ENCODE data around the gene APOBEC3H.
"Not testable (repeated sequence)": the region's sequence is repeated elsewhere in the genome, so short reads cannot be mapped to it uniquely, and the experiment has no call there.

APOBEC3H gene

GRCh38 chr22:39077026-39077840 is 19.8 kb upstream of the APOBEC3H start, which contains the start of gene APOBEC3G:
Gene APOBEC3G, plus strand, starts transcription at chr22:39077275. Its CDS starts 87 bp downstream, at chr22:39077362.
- not testable (repeated sequence) for H3K9me3 Mint-ChIP-seq, H3K27me3 Mint-ChIP-seq
- peaks cover 71% of the 10 kb centered on the region for H3K4me1 Mint-ChIP-seq
- ATAC-seq (peak; percentile 98), DNase-seq (peak; percentile 63)
- H3K36me3 Mint-ChIP-seq (ENCODE audit: low read depth) = peaks cover 35% of the 10 kb centered on the region
- peak within 1 kb of the TSS; percentile 93 for H3K27ac Mint-ChIP-seq
- H3K4me3 Mint-ChIP-seq = peak within 1 kb of the TSS; percentile 94

- Mint-ChIP-seq H3K4me3 (peak overlapping the region; percentile 94), H3K36me3 (ENCODE audit: low read depth) (peaks cover 37% of the 10 kb centered on the region), H3K4me1 (peaks cover 72% of the 10 kb centered on the region), H3K27ac (peak overlapping the region; percentile 93)
- H3K9me3 Mint-ChIP-seq, DNase-seq, H3K27me3 Mint-ChIP-seq, ATAC-seq: not testable (repeated sequence)
Measured at GRCh38 chr22:39077912-39078311, 19.1 kb upstream of the APOBEC3H start.

DNA sequence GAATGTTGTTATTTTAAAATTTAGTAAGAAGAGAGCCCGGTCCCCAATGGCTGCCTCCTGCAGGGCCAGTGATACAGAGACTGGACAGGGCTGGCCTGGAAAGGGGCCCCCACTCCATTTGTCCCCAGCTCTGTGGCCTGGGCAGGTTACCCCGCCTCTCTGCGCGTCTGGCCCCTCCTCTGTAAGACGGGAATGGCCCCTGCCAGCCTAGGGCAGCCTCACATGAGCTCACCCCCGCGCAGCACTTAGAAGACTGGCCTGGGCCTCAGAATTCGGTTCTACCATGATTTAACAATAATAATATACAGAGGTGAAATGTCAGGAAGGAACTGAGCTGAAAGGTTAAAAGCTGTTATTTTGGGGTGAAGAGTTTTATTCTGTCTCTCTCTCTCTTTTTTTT is 18.7 kb upstream of the APOBEC3H start:
- H3K27ac Mint-ChIP-seq = peak overlapping the region; percentile 93
- DNase-seq (no peak), ATAC-seq (no peak)
- H3K4me3 Mint-ChIP-seq = peak overlapping the region; percentile 94
- H3K36me3 Mint-ChIP-seq (ENCODE audit: low read depth) = peaks cover 37% of the 10 kb centered on the region
- no peaks in the 10 kb centered on the region for H3K9me3 Mint-ChIP-seq
- H3K4me1 Mint-ChIP-seq = peaks cover 76% of the 10 kb centered on the region
- no peaks in the 10 kb centered on the region for H3K27me3 Mint-ChIP-seq

DNA sequence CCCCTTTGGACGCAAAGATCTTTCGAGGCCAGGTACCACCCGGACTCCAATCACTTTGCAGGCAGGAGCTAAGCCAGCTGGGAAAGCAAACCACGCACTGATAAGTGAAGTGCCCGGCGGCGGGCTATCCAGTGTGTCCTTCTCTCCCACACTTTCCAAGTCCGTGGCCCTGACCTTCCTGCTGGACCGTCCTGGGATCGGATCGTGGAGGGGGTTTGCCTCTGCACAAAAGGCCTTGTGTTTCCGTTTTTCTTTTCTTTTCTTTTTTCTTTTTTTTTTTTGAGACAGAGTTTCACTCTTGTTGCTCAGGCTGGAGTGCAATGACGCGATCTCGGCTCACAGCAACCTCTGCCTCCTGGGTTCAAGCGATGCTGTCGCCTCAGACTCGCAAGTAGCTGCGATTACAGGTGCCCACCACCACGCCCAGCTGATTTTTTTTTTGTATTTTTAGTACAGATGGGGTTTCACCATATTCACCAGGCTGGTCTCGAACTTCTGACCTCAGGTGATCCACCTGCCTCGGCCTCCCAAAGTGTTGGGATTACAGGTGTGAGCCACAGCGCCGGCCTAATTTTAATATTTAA is 17.9 kb upstream of the APOBEC3H start:
- H3K9me3 Mint-ChIP-seq = not testable (repeated sequence)
- peaks cover 39% of the 10 kb centered on the region for H3K36me3 Mint-ChIP-seq (ENCODE audit: low read depth)

DNA sequence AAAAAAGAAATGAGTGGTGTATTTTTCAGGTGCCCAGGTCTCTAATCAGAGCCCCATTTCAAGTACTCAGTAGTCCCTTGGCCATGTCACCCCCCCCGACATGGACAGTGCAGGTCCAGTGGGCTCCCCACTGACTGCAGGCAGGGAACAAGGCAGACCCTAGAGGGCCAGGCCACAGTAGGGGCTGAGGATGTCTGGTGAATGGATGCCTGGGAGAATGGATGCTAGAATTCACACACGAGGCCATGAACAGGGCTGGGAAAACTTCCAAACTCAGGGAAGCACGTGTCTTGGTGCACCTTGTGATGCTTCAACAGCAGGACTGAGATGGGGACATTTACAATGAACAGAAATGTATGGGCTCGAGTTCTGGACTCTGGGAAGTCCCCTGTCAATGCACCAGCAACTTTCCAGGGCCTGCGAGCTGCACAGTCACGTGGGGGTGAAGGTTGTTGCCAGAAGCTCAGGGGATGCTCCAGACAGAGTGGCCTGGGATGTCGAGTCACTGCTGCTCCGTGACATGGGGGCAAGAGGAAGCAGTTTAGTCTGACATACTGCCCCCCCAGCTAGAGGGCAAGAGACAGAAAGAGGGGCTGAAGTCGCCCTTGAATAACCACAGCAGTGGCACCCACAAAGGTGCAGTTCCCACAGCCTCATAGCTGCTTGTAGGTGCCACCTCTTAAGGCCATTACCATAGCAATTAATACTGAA is 16.8 kb upstream of the APOBEC3H start:
- no peaks in the 10 kb centered on the region for H3K9me3 Mint-ChIP-seq
- DNase-seq (no peak), ATAC-seq (no peak)
- no peaks in the 10 kb centered on the region for H3K27me3 Mint-ChIP-seq
- peak overlapping the region; percentile 62 for H3K4me3 Mint-ChIP-seq
- H3K27ac Mint-ChIP-seq = peak overlapping the region; percentile 72
- H3K4me1 Mint-ChIP-seq = peaks cover 71% of the 10 kb centered on the region
- H3K36me3 Mint-ChIP-seq (ENCODE audit: low read depth) = peaks cover 39% of the 10 kb centered on the region

More for the DNA sequence above, 17.9 kb upstream of the APOBEC3H start:
- H3K4me3 Mint-ChIP-seq = peak overlapping the region; percentile 94
- not testable (repeated sequence) for H3K27me3 Mint-ChIP-seq, ATAC-seq, DNase-seq
- H3K27ac Mint-ChIP-seq = peak overlapping the region; percentile 93
- peaks cover 74% of the 10 kb centered on the region for H3K4me1 Mint-ChIP-seq

DNA sequence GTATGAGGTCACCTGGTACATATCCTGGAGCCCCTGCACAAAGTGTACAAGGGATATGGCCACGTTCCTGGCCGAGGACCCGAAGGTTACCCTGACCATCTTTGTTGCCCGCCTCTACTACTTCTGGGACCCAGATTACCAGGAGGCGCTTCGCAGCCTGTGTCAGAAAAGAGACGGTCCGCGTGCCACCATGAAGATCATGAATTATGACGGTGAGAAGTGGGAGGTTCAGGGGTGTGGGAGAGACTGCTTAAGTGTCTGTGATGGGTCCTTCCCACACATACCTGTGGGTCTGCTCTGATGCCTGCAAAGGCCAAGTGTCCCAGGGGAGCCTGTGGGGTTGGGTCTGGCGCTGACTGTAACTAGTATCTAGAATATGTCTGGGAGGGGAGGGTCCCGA is 16.0 kb upstream of the APOBEC3H start:
- ATAC-seq = no peak
- no peaks in the 10 kb centered on the region for H3K9me3 Mint-ChIP-seq
- no peak for DNase-seq
- peaks cover 72% of the 10 kb centered on the region for H3K4me1 Mint-ChIP-seq
- H3K27me3 Mint-ChIP-seq = no peaks in the 10 kb centered on the region
- peak overlapping the region; percentile 76 for H3K27ac Mint-ChIP-seq
- H3K36me3 Mint-ChIP-seq (ENCODE audit: low read depth) = peaks cover 41% of the 10 kb centered on the region
- peak overlapping the region; percentile 62 for H3K4me3 Mint-ChIP-seq

DNA sequence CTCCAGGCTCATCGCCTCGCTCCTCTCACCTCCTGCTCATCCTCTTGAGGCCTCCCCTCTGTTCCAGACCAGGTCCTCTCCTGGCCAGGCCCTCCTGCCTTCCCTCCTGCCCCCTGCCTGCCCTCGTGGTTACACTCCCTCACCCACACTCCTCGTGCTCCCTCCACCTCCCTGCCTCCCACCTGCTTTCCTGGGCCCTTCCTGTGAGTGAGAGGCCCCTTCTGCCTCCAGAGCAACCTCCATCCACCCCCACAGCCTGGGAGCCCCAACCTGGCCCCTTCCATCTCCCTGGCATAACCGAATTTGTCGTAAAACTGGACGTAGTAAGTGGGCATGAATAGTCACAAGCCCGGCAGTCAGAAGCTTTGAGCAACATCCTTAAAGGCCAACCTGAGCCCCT is 15.4 kb upstream of the APOBEC3H start:
- Mint-ChIP-seq H3K27ac (no peak overlapping the region), H3K4me3 (peak overlapping the region; percentile 62), H3K4me1 (peaks cover 73% of the 10 kb centered on the region), H3K36me3 (ENCODE audit: low read depth) (peaks cover 44% of the 10 kb centered on the region), H3K27me3 (no peaks in the 10 kb centered on the region), H3K9me3 (no peaks in the 10 kb centered on the region)
- ATAC-seq = no peak
- no peak for DNase-seq

DNA sequence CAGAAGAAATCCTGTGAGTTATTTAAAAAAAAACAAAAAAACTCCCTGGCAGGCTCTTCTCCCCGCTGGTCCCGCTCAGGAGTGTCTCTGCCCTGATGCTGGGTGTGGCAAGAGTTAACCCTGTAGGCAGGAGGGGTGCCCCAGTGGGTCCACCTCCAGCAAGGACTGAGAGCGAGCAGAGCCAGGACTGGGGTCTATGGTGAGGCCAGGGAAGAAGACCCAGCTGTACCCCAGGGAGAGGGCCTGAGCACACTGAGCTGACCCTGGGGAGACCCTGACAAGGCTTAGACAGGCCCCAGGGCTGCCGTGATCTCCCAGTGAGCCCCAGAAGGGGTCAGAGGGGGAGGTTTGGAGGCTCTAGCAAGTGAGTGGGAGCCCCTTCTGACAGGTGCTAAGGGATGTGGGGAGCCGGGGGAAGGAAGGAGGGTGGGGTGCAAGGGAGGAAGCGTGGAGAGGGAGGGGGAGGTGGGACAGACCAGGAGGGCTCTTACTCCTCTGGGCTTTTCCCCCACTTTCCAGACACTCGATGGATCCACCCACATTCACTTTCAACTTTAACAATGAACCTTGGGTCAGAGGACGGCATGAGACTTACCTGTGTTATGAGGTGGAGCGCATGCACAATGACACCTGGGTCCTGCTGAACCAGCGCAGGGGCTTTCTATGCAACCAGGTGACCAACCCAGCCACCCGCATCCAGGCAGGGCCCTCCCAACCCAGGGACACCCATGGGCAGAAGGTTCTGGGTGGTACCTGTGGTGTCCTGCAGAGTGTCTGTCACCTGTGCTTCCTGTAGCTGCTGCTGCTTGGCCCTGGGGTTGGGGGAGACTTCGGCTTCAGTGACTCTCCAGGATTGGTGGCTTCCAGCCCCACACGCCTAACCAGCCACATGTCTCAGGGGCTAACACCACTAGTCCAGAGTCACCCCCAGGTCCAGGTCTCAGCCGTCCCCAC is 13.6 kb upstream of the APOBEC3H start:
- H3K36me3 Mint-ChIP-seq (ENCODE audit: low read depth) = peaks cover 35% of the 10 kb centered on the region
- no peak for ATAC-seq
- DNase-seq = no peak
- H3K4me3 Mint-ChIP-seq = no peak overlapping the region
- peaks cover 78% of the 10 kb centered on the region for H3K4me1 Mint-ChIP-seq
- peak overlapping the region; percentile 42 for H3K27ac Mint-ChIP-seq
- H3K27me3 Mint-ChIP-seq = no peaks in the 10 kb centered on the region
- no peaks in the 10 kb centered on the region for H3K9me3 Mint-ChIP-seq

GRCh38 chr22:39084666-39085065 is 12.4 kb upstream of the APOBEC3H start:
- Mint-ChIP-seq H3K4me3 (no peak overlapping the region), H3K4me1 (peaks cover 83% of the 10 kb centered on the region), H3K36me3 (ENCODE audit: low read depth) (peaks cover 31% of the 10 kb centered on the region), H3K9me3 (no peaks in the 10 kb centered on the region), H3K27ac (no peak overlapping the region), H3K27me3 (no peaks in the 10 kb centered on the region)
- no peak for ATAC-seq
- no peak for DNase-seq

DNA sequence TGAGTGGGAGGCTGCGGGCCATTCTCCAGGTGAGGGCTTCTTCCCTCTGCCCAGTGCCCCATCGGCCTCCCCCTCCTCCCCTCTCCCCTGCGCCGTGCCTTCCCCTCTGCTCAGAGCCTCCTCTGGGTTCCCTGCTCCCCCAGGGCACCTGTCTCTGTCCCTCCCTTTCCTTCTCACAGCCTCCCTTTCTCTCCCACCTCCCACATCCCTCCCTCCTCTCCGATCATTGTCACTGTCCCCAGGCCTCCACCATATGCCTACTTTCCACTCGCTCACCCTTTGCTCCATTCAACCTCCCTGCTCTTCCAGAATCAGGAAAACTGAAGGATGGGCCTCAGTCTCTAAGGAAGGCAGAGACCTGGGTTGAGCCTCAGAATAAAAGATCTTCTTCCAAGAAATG is 9.9 kb upstream of the APOBEC3H start:
- ATAC-seq (no peak), DNase-seq (no peak)
- no peaks in the 10 kb centered on the region for H3K9me3 Mint-ChIP-seq
- no peaks in the 10 kb centered on the region for H3K27me3 Mint-ChIP-seq
- H3K36me3 Mint-ChIP-seq (ENCODE audit: low read depth) = peaks cover 10% of the 10 kb centered on the region
- H3K4me1 Mint-ChIP-seq = peaks cover 83% of the 10 kb centered on the region
- H3K27ac Mint-ChIP-seq = peak overlapping the region; percentile 9
- no peak overlapping the region for H3K4me3 Mint-ChIP-seq

GRCh38 chr22:39087881-39088684 is 9.0 kb upstream of the APOBEC3H start:
- no peaks in the 10 kb centered on the region for H3K27me3 Mint-ChIP-seq
- peaks cover 7% of the 10 kb centered on the region for H3K36me3 Mint-ChIP-seq (ENCODE audit: low read depth)
- H3K27ac Mint-ChIP-seq = peak overlapping the region; percentile 69
- ATAC-seq (no peak), DNase-seq (no peak)
- no peak overlapping the region for H3K4me3 Mint-ChIP-seq
- peaks cover 83% of the 10 kb centered on the region for H3K4me1 Mint-ChIP-seq
- H3K9me3 Mint-ChIP-seq = no peaks in the 10 kb centered on the region

DNA sequence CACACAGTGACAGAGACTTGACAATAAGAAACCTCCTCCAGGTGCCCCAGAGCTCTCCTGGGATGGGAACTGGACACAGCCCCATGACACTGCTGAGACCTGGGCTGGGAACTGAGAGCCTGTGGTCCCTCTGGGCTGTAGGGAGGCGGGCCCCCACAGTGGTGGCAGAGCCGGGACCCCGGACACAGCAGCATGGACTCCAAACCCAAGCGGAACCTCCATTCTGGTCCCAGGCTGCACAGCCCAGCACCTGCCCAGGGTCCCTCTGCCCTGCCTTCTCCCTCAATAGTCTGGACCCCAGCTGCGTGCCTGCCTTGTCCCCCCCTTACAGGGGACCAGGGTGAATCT is 8.4 kb upstream of the APOBEC3H start:
- Mint-ChIP-seq H3K27me3 (no peaks in the 10 kb centered on the region), H3K9me3 (no peaks in the 10 kb centered on the region), H3K36me3 (ENCODE audit: low read depth) (peaks cover 6% of the 10 kb centered on the region), H3K4me1 (peaks cover 82% of the 10 kb centered on the region), H3K27ac (peak overlapping the region; percentile 69), H3K4me3 (no peak overlapping the region)
- DNase-seq (no peak), ATAC-seq (no peak)

DNA sequence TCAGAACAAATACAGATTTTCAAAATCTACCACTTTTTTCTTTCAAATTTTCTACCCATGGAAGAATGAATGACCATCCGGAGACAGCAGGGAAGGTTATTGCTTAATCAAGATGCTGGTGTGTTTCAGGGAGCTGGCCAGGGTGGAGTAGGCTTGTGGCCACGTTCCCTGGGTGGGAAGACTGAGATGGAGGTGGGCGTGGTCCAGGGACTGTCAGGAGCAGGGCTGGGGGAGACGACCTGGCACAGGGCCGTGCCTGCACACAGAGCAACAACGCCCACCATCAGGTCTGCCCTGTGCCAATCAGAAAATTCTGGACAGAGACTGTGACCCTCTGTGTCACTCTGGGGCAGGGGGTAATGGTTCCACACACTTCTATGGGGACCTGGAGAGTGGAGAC is 7.1 kb upstream of the APOBEC3H start:
- Mint-ChIP-seq H3K27me3 (no peaks in the 10 kb centered on the region), H3K9me3 (no peaks in the 10 kb centered on the region), H3K4me1 (peaks cover 92% of the 10 kb centered on the region), H3K36me3 (ENCODE audit: low read depth) (peaks cover 5% of the 10 kb centered on the region), H3K4me3 (peak overlapping the region; percentile 62), H3K27ac (peak overlapping the region; percentile 89)
- no peak for ATAC-seq
- no peak for DNase-seq
